ENCODE measurements around the gene GPALPP1. TPM values are rescaled to one million over a fixed set of nuclear protein-coding genes. Genes with fewer than 3 reads are reported as not detected.

Gene GPALPP1
- total and polyA plus RNA-seq, 12 donors = 9.6 to 42.0 (median 20.9) TPM

DNA sequence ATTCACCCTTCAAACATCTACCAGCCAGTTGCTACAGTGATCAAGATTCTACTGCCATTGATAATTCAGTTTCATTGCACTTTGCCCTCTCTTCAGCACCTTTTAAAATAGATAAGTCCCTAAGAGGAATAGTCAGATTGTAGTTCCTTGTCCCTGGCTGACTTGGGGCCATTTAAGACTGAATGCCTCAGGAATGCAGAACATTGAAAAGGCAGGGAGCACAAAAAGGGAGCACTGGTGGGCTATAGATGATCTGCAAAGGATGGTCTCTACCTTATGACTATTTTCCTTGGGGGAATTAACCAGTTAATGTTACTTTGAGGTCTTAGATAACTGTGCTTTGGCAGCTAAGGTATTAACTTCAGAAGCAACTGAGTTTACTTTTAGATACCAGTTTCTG is 46.9 kb downstream of the GPALPP1 start:
- no peak for TF ChIP-seq POLR2A (IDR thresholded peaks at IDR 0.05)
- TF ChIP-seq, protein P1, sequence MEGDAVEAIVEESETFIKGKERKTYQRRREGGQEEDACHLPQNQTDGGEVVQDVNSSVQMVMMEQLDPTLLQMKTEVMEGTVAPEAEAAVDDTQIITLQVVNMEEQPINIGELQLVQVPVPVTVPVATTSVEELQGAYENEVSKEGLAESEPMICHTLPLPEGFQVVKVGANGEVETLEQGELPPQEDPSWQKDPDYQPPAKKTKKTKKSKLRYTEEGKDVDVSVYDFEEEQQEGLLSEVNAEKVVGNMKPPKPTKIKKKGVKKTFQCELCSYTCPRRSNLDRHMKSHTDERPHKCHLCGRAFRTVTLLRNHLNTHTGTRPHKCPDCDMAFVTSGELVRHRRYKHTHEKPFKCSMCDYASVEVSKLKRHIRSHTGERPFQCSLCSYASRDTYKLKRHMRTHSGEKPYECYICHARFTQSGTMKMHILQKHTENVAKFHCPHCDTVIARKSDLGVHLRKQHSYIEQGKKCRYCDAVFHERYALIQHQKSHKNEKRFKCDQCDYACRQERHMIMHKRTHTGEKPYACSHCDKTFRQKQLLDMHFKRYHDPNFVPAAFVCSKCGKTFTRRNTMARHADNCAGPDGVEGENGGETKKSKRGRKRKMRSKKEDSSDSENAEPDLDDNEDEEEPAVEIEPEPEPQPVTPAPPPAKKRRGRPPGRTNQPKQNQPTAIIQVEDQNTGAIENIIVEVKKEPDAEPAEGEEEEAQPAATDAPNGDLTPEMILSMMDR (IDR thresholded peaks at IDR 0.05) = no peak
- Histone ChIP-seq H3K9me3 (replicated peaks in 1 of 3) (no peaks in the 10 kb centered on the region), H3K4me1 (replicated peaks in 1 of 2) (no peaks in the 10 kb centered on the region), H3K4me3 (no peak overlapping the region), H3K27me3 (no peaks in the 10 kb centered on the region), H3K27ac (no peak overlapping the region), H3K36me3 (replicated peaks in 1 of 2) (no peaks in the 10 kb centered on the region)
- no peak for DNase-seq
- intact Hi-C loops (cut with DNase I) = no loop called here

DNA sequence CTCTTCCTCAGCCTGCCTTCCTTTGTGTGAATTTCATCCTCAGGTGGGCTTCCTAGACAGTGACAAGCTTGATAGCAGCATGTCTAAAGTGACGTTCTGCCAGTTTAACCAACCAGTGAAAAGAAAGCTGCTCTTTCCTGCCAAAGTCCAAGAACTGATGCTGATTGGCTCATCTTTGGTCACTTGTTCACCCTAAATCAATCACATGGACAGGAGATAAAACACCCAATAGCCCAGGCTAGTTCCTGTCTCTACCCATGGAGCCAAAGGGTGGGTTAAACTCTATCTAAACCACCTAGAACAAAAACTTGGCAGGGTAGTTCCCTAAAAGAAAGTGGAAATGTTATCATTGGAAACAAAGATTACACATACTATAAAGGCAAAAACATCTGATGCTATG is 50.8 kb downstream of the GPALPP1 start:
- intact Hi-C loops (cut with DNase I) = no loop called here
- DNase-seq = no peak
- H3K9me3 ChIP-seq (replicated peaks in 1 of 3) = no peaks in the 10 kb centered on the region
- H3K27me3 ChIP-seq = no peaks in the 10 kb centered on the region
- 90 to 94% (median 92%) methylated on average over 1 of the region's 1 CpG for WGBS, 4 donors
- TF ChIP-seq POLR2A (IDR thresholded peaks at IDR 0.05) = no peak
- TF ChIP-seq, protein P1 (IDR thresholded peaks at IDR 0.05) = no peak
- no peaks in the 10 kb centered on the region for H3K4me1 ChIP-seq (replicated peaks in 1 of 2)
- no peak overlapping the region for H3K27ac ChIP-seq
- no peak overlapping the region for H3K4me3 ChIP-seq
- no peaks in the 10 kb centered on the region for H3K36me3 ChIP-seq (replicated peaks in 1 of 2)

DNA sequence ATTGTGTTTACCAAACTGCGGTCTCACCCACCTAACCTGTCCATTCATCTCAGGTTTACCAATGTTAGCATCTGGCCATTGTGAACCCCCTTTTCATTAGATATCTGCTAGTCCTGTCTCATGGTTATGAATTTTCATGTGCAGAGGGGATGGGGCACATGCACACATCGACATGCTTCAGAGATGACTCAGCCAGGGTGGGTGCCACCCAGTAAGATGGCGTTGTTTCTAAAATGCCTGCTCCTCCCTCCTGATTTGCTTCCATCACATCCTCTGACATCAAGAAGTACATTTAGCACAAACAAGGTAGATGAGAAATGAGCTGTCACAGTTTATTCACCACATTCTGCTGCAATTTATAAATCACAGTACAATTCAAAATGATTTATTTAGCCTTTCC is 51.3 kb downstream of the GPALPP1 start:
- Histone ChIP-seq H3K27ac (no peak overlapping the region), H3K36me3 (replicated peaks in 1 of 2) (no peaks in the 10 kb centered on the region), H3K4me1 (replicated peaks in 1 of 2) (no peaks in the 10 kb centered on the region), H3K27me3 (no peaks in the 10 kb centered on the region), H3K9me3 (replicated peaks in 1 of 3) (no peaks in the 10 kb centered on the region), H3K4me3 (no peak overlapping the region)
- intact Hi-C loops (cut with DNase I) = no loop called here
- TF ChIP-seq, protein P1 (IDR thresholded peaks at IDR 0.05) = no peak
- no peak for TF ChIP-seq POLR2A (IDR thresholded peaks at IDR 0.05)
- no peak for DNase-seq
- 84 to 98% (median 90%) methylated on average over 3 of the region's 3 CpGs for WGBS, 4 donors

DNA sequence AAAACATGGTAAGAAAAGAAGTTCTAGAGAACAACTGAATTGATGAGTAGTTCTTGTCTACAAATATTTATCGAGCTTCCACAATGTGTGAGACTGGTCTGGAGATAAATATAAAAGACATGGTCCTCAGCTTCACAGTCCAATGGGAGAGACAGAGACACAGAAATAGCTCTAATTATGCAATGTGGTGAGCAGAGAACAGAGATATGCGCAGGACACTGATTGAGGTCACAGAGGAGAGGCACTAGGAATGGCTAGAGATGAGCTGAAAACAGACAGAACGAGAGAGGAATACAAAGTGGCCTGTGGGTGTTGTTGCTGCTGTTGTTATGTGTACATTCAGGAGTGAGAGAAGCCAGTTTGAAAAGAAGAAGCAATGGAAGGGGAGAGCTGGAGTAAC is 53.2 kb downstream of the GPALPP1 start:
- peak in 1 of 7 donors; percentile 17 for DNase-seq
- Histone ChIP-seq H3K4me1 (replicated peaks in 1 of 2) (peaks cover 4 to 5% of the 10 kb centered on the region in 2 donors), H3K27me3 (no peaks in the 10 kb centered on the region), H3K9me3 (replicated peaks in 1 of 3) (no peaks in the 10 kb centered on the region), H3K4me3 (no peak overlapping the region), H3K36me3 (replicated peaks in 1 of 2) (no peaks in the 10 kb centered on the region), H3K27ac (no peak overlapping the region)
- TF ChIP-seq, protein P1 (IDR thresholded peaks at IDR 0.05) = no peak
- no peak for TF ChIP-seq POLR2A (IDR thresholded peaks at IDR 0.05)
- intact Hi-C loops (cut with DNase I) = no loop called here
- 44 to 63% (median 58%) methylated on average over 3 of the region's 3 CpGs for WGBS, 4 donors
